Left ventricle myocardium inferior (tissue), 1 donor: Measurements from ENCODE around the gene ACACA. TPM values are rescaled to one million over a fixed set of nuclear protein-coding genes. Genes with fewer than 3 reads are reported as not detected.

ENCODE experiments used
- DNase-seq: peaks from one replicate; pipeline ENCODE4 v3.0.0-alpha.2; 2020
- H3K27ac ChIP-seq: fragments of 200-600 bp; replicated peaks from 2 replicates; pipeline ENCODE4 v1.8.0; 2021
- H3K27me3 ChIP-seq: fragments of 200-600 bp; 2 replicates; pipeline ENCODE4 v1.8.0; 2021; ENCODE audit warnings: low read depth
- H3K36me3 ChIP-seq: fragments of 200-600 bp; 2 replicates; pipeline ENCODE4 v1.8.0; 2021
- H3K4me1 ChIP-seq: fragments of 200-600 bp; 2 replicates; pipeline ENCODE4 v1.8.0; 2021
- H3K4me3 ChIP-seq: fragments of 200-600 bp; 2 replicates; pipeline ENCODE4 v1.8.0; 2021; ENCODE audit warnings: mild to moderate bottlenecking, moderate library complexity
- H3K9me3 ChIP-seq: fragments of 200-600 bp; replicated peaks from 2 replicates; pipeline ENCODE4 v1.8.0; 2021
- intact Hi-C: fragments of 100-400 bp; cut with micrococcal nuclease; formaldehyde crosslinking; loops from one replicate; pipeline ENCODE4 v1.11.0; 2022
- total RNA-seq: library from RNA; stranded (reverse); fragmentation: NEBNext Ultra II Directional; extraction: Animal tissue kit (Norgen Biotek cat#: 25700); gene quantifications from one replicate; pipeline ENCODE4 v1.2.1, GENCODE V29; 2021
- TF ChIP-seq, protein P1 (sequence below): fragments of 200-600 bp; IDR thresholded peaks from 2 replicates; pipeline ENCODE4 v1.8.0; 2021; ENCODE audit warnings: antibody characterized with exemption, mild to moderate bottlenecking, borderline replicate concordance
- donor health status: DM: no; HTN: yes; CAD: no; lungs with severe emphysema.

ACACA gene
- total RNA-seq, 1 donor from 2014 or later: 16.2 TPM

DNA sequence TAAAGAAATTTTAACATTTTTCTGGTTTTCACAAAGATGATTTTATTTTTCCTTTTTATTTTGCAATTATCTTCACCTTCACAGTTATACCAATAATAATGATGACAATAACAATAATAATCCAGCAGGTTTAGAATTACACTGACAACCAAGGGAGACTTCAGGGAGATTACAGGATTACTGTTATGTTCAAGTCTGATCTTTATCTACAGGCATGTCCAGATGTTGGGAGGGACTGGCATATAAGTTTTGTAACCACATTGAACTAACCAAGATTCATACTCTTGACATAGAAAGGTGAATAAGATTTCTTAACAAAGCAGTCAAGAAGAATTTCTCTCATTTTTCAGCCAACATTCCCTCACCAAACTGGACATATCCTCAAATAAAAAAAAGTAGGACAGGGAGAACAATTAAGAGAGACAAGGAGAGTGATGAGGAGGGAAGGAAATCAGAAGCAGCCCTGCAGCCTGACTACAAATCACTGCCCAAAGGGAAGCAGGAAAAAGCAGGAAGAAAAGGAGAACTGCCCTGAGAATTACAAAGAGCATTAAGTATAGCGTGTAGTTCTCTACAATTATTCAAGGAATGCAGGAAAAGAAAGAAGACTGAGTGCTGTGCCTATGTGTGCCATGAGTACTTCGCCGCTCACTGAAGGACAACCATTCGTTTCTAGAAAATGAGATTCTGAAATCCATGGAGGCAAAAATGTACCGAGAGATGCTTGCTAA is 186.6 kb downstream of the ACACA start:
- no peak for DNase-seq
- Histone ChIP-seq H3K4me3 (no peak overlapping the region), H3K9me3 (no peaks in the 10 kb centered on the region), H3K36me3 (peaks cover 31% of the 10 kb centered on the region), H3K4me1 (no peaks in the 10 kb centered on the region), H3K27me3 (no peaks in the 10 kb centered on the region), H3K27ac (no peak overlapping the region)
- intact Hi-C loops: no loop called here
- TF ChIP-seq, protein P1, sequence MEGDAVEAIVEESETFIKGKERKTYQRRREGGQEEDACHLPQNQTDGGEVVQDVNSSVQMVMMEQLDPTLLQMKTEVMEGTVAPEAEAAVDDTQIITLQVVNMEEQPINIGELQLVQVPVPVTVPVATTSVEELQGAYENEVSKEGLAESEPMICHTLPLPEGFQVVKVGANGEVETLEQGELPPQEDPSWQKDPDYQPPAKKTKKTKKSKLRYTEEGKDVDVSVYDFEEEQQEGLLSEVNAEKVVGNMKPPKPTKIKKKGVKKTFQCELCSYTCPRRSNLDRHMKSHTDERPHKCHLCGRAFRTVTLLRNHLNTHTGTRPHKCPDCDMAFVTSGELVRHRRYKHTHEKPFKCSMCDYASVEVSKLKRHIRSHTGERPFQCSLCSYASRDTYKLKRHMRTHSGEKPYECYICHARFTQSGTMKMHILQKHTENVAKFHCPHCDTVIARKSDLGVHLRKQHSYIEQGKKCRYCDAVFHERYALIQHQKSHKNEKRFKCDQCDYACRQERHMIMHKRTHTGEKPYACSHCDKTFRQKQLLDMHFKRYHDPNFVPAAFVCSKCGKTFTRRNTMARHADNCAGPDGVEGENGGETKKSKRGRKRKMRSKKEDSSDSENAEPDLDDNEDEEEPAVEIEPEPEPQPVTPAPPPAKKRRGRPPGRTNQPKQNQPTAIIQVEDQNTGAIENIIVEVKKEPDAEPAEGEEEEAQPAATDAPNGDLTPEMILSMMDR: no peak

DNA sequence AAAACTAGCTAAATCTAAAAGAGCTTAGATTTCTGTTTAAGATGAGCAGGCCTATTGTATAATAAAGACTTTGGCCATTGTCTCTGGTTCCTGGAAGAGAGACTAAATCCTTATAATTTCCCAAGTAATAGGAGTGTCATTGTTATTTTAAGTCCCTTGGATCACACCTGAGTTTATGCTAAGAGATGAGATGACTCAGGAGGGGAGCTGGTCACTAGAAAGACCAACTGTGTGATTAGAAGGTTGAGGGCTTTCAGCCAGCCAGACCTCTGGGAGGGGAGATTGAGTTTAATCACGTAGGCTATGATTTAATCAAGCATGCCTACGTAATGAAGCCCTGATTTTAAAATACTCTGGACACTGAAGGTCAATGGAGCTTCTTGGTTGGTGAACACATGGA is 187.8 kb downstream of the ACACA start:
- H3K4me3 ChIP-seq: no peak overlapping the region
- no peaks in the 10 kb centered on the region for H3K9me3 ChIP-seq
- peaks cover 33% of the 10 kb centered on the region for H3K36me3 ChIP-seq
- H3K4me1 ChIP-seq: peaks cover 11% of the 10 kb centered on the region
- no peaks in the 10 kb centered on the region for H3K27me3 ChIP-seq
- DNase-seq: no peak
- intact Hi-C loops: no loop called here
- TF ChIP-seq, protein P1: no peak
- H3K27ac ChIP-seq: no peak overlapping the region

DNA sequence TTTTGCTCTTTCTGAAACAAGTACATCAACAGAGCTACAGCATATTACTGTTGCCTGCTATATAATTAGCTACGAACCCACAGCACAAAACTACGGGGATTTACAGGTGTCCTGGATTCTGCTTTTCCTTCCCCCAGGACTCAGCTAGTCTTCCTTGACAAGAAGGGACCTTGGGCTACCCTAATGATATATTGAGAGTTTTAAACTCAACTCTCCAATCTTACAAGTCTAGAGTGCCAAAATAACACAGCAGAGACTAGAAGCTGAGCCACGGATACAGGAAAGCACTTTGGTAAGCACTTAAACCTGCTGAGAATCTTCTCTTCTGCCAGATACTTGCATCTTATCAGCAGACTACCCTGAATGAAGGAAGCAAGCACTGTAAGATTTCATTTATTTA is 192.2 kb downstream of the ACACA start:
- Histone ChIP-seq H3K9me3 (no peaks in the 10 kb centered on the region), H3K4me1 (peaks cover 11% of the 10 kb centered on the region), H3K36me3 (peaks cover 13% of the 10 kb centered on the region), H3K27ac (no peak overlapping the region), H3K27me3 (no peaks in the 10 kb centered on the region), H3K4me3 (no peak overlapping the region)
- DNase-seq: no peak
- TF ChIP-seq, protein P1: no peak
- intact Hi-C loops: no loop called here

DNA sequence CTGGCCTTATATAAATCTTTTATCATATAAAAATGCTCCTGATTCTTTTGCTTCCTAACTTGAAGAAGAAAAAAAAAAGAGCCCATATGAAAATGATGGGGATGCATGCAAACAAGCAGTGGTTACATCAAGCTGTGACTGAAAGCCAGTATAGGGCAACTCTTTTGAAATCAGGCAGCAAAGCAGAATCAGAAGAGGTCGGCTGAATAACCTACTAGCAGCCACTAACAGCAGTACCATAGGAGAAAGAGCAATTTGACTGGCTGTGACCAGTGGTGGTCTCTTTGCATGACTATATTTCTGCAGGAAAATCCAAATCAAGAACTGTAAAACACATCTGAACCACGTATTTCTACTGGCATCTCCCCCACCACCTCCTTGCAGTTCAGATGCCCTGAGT is 192.7 kb downstream of the ACACA start:
- Histone ChIP-seq H3K4me3 (no peak overlapping the region), H3K9me3 (no peaks in the 10 kb centered on the region), H3K27me3 (no peaks in the 10 kb centered on the region), H3K4me1 (peaks cover 11% of the 10 kb centered on the region), H3K36me3 (peaks cover 12% of the 10 kb centered on the region), H3K27ac (no peak overlapping the region)
- DNase-seq: no peak
- intact Hi-C loops: no loop called here
- TF ChIP-seq, protein P1: no peak

DNA sequence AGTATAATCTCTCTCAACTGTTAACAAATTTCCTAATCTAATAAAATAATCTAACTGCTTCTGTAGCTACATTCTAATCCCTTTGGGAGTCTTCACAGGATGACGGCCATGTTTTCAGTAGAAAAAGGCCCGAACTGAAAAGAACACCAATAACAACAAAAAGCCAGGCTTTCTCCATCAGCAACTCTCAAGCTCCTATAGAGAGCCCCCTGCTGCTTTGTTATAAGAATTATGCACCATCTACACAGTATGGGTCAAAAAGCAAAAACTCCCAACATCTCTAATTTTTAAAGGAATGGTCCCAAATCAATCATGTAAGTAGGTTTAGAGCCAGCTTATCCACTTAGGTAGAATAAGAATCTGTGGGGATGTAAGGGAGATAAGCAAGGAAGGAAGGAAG is 194.5 kb downstream of the ACACA start:
- H3K27me3 ChIP-seq: no peaks in the 10 kb centered on the region
- H3K4me1 ChIP-seq: peaks cover 11% of the 10 kb centered on the region
- H3K27ac ChIP-seq: no peak overlapping the region
- no peaks in the 10 kb centered on the region for H3K9me3 ChIP-seq
- intact Hi-C loops: no loop called here
- TF ChIP-seq, protein P1: no peak
- no peak overlapping the region for H3K4me3 ChIP-seq
- no peak for DNase-seq
- peaks cover 12% of the 10 kb centered on the region for H3K36me3 ChIP-seq
